GM23338 (cell line): Measurements from ENCODE around the gene EGF. TPM values are rescaled to one million over a fixed set of nuclear protein-coding genes. Genes with fewer than 3 reads are reported as not detected.

Experiments
- ATAC-seq: fragments of 200-7000 bp; cut with Tn5 transposase; 3 replicates; pipeline ENCODE4 v1.9.1; 2020
- DNase-seq: peaks from one replicate; pipeline ENCODE4 v3.0.0-alpha.2; 2015; ENCODE audit warnings: low spot score
- H2AFZ ChIP-seq: fragments of 200-600 bp; sonication (generic); 2 replicates; pipeline ENCODE4 v1.8.0; 2016; ENCODE audit warnings: antibody characterized with exemption, mild to moderate bottlenecking, moderate library complexity
- H3F3A ChIP-seq: fragments of 200-600 bp; sonication (generic); replicated peaks from 2 replicates; pipeline ENCODE4 v1.8.0; 2017; ENCODE audit warnings: antibody characterized with exemption, mixed run types, low read depth
- H3K27ac ChIP-seq: fragments of 200-600 bp; sonication (generic); 2 replicates; pipeline ENCODE4 v1.6.1; 2016; ENCODE audit warnings: low read depth
- H3K27me3 ChIP-seq: fragments of 200-600 bp; sonication (generic); 2 replicates; pipeline ENCODE4 v1.8.0; 2016; ENCODE audit warnings: mild to moderate bottlenecking, mixed run types, moderate library complexity; ENCODE audit not compliant: insufficient read depth
- H3K36me3 ChIP-seq: fragments of 200-600 bp; sonication (generic); 2 replicates; pipeline ENCODE4 v1.8.0; 2016; ENCODE audit warnings: mild to moderate bottlenecking; ENCODE audit not compliant: insufficient read depth
- H3K4me1 ChIP-seq: fragments of 200-600 bp; sonication (generic); 2 replicates; pipeline ENCODE4 v1.8.0; 2016; ENCODE audit warnings: mild to moderate bottlenecking, moderate library complexity; ENCODE audit not compliant: insufficient read depth
- H3K4me2 ChIP-seq: fragments of 200-600 bp; sonication (generic); 2 replicates; pipeline ENCODE4 v1.7.1; 2017; ENCODE audit warnings: mixed run types
- H3K4me3 ChIP-seq: fragments of 200-600 bp; sonication (generic); 2 replicates; pipeline ENCODE4 v1.6.1; 2016; ENCODE audit warnings: mixed run types
- H3K79me2 ChIP-seq: fragments of 200-600 bp; sonication (generic); replicated peaks from 2 replicates; pipeline ENCODE4 v1.8.0; 2017; ENCODE audit warnings: mild to moderate bottlenecking; ENCODE audit not compliant: insufficient read depth
- H3K9me2 ChIP-seq: fragments of 200-600 bp; sonication (generic); 2 replicates; pipeline ENCODE4 v1.8.0; 2017; ENCODE audit not compliant: insufficient read depth
- H4K20me1 ChIP-seq: fragments of 200-600 bp; sonication (generic); replicated peaks from 2 replicates; pipeline ENCODE4 v1.8.0; 2017; ENCODE audit warnings: mild to moderate bottlenecking; ENCODE audit not compliant: insufficient read depth
- H3K27ac Mint-ChIP-seq: 2 replicates; pipeline ENCODE4 v1.8.0; 2020; ENCODE audit warnings: inconsistent platforms, mild to moderate bottlenecking, moderate library complexity, mixed read lengths
- H3K27me3 Mint-ChIP-seq: 3 replicates; pipeline ENCODE4 v1.8.0; 2022; ENCODE audit warnings: low read depth, mild to moderate bottlenecking, moderate library complexity, mixed read lengths, inconsistent platforms; ENCODE audit not compliant: insufficient read depth, poor library complexity
- H3K36me3 Mint-ChIP-seq: 3 replicates; pipeline ENCODE4 v1.8.0; 2021; ENCODE audit warnings: low read depth, mild to moderate bottlenecking, inconsistent platforms, moderate library complexity, mixed read lengths
- H3K4me1 Mint-ChIP-seq: 3 replicates; pipeline ENCODE4 v1.8.0; 2020; ENCODE audit warnings: mild to moderate bottlenecking, inconsistent platforms, mixed read lengths
- H3K4me3 Mint-ChIP-seq: 3 replicates; pipeline ENCODE4 v1.8.0; 2021; ENCODE audit warnings: moderate library complexity, mild to moderate bottlenecking, inconsistent platforms, mixed read lengths
- H3K9me3 Mint-ChIP-seq: 3 replicates; pipeline ENCODE4 v1.8.0; 2020; ENCODE audit warnings: moderate library complexity, mild to moderate bottlenecking, inconsistent platforms, mixed read lengths
- CREB1 ChIP-seq: fragments of 250-450 bp; sonication (Bioruptor Pico); IDR thresholded peaks from 2 replicates; pipeline ENCODE4 v1.5.0; 2020; ENCODE audit warnings: low read depth, mild to moderate bottlenecking, moderate library complexity
- EZH2 ChIP-seq: fragments of 200-600 bp; sonication (generic); IDR thresholded peaks from one replicate; pipeline ENCODE4 v1.8.0; 2017; ENCODE audit warnings: antibody characterized with exemption, mild to moderate bottlenecking, low read depth; ENCODE audit not compliant: unreplicated experiment
- EZH2phosphoT487 ChIP-seq: fragments of 200-600 bp; sonication (generic); IDR thresholded peaks from one replicate; pipeline ENCODE4 v1.8.1; 2018; ENCODE audit warnings: antibody characterized with exemption; ENCODE audit not compliant: unreplicated experiment
- JUNB ChIP-seq: IDR thresholded peaks from one replicate; pipeline ENCODE4 v1.6.1; 2016; ENCODE audit warnings: antibody characterized with exemption; ENCODE audit not compliant: unreplicated experiment
- NANOG ChIP-seq: IDR thresholded peaks from 2 replicates; pipeline ENCODE4 v1.6.1; 2016; ENCODE audit warnings: antibody characterized with exemption, borderline replicate concordance
- POLR2AphosphoS5 ChIP-seq: IDR thresholded peaks from 2 replicates; pipeline ENCODE4 v1.6.1; 2016; ENCODE audit warnings: antibody characterized with exemption, low read depth
- REST ChIP-seq: IDR thresholded peaks from one replicate; pipeline ENCODE4 v1.6.1; 2018; ENCODE audit warnings: antibody characterized with exemption; ENCODE audit not compliant: unreplicated experiment
- STAT1 ChIP-seq: IDR thresholded peaks from one replicate; pipeline ENCODE4 v1.6.1; 2016; ENCODE audit warnings: antibody characterized with exemption; ENCODE audit not compliant: unreplicated experiment
- ZNF114 ChIP-seq: fragments of 250-450 bp; sonication (Bioruptor Pico); IDR thresholded peaks from 2 replicates; pipeline ENCODE4 v1.5.0; 2020; ENCODE audit warnings: mild to moderate bottlenecking, moderate library complexity
- ZNF331 ChIP-seq: fragments of 250-450 bp; sonication (Bioruptor Pico); IDR thresholded peaks from 2 replicates; pipeline ENCODE4 v1.5.0; 2020; ENCODE audit warnings: low read depth, mild to moderate bottlenecking, moderate library complexity
- polyA plus RNA-seq: library from polyadenylated mRNA; unstranded; fragments of >200 nt; fragmentation: Nextera tagmentation; extraction: Ambion mirVana; gene quantifications from 2 replicates; pipeline ENCODE4 v1.2.1, GENCODE V29; 2016
- total RNA-seq: library from RNA; depleted of rRNA; stranded (reverse); fragments of >200 nt; shearing (Covaris generic); gene quantifications from 2 replicates; pipeline ENCODE4 v1.2.3, GENCODE V29; 2014
- TF ChIP-seq, protein P1 (sequence below): fragments of 250-450 bp; sonication (Bioruptor Pico); IDR thresholded peaks from 2 replicates; pipeline ENCODE4 v1.5.0; 2020; ENCODE audit warnings: mild to moderate bottlenecking, moderate library complexity
- TF ChIP-seq, protein P2 (sequence below), 2 experiments: fragments of 200-600 bp in 1 of 2; sonication (generic) in 1 of 2; conservative IDR thresholded peaks; 2 replicates each; pipeline versions ENCODE4 v1.5.1 to v1.6.1; 2016 to 2017; ENCODE audit warnings: antibody characterized with exemption in 2 of 2, low read depth in 2 of 2, mild to moderate bottlenecking in 2 of 2, moderate library complexity in 1 of 2
- TF ChIP-seq, protein P3 (sequence below): IDR thresholded peaks from 2 replicates; pipeline ENCODE4 v1.6.1; 2016; ENCODE audit warnings: antibody characterized with exemption

Gene EGF
- total and polyA plus RNA-seq, 2 experiments from 2014 or later: 1.4 to 3.0 TPM

DNA sequence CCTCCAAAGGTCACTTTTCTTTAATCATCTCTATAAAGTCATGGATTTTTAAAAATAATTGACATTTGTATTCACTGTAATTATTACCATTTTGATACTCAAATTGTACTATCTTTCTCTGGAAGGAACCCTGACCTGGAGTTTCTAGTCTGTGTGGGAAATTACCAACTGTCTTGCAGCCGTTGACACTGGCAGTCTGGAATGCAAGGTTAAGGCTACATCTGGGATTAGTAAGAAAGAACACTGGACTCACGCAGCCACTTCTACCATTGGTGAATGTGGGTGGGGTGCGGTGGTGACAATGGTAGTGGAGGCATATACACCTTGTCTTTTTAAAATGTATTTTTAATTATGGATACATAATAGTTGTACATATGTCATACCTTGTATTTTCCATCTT is 40.9 kb downstream of the EGF start:
- Histone ChIP-seq H3K36me3 (no peaks in the 10 kb centered on the region), H3K9me2 (no peaks in the 10 kb centered on the region), H3K4me2 (no peak overlapping the region), H3K79me2 (no peaks in the 10 kb centered on the region), H3K27ac (no peak overlapping the region), H2AFZ (no peak overlapping the region), H3F3A (no peaks in the 10 kb centered on the region), H3K4me3 (no peak overlapping the region), H3K27me3 (no peaks in the 10 kb centered on the region), H4K20me1 (no peaks in the 10 kb centered on the region), H3K4me1 (peaks cover 10% of the 10 kb centered on the region)
- no peak for DNase-seq
- TF ChIP-seq NANOG (no peak), POLR2AphosphoS5 (no peak), REST (no peak), JUNB (no peak), ZNF114 (CRISPR knock-in tag) (no peak), EZH2phosphoT487 (no peak), EZH2 (no peak), ZNF331 (CRISPR knock-in tag) (no peak), STAT1 (no peak), CREB1 (CRISPR knock-in tag) (no peak)
- TF ChIP-seq, protein P1, sequence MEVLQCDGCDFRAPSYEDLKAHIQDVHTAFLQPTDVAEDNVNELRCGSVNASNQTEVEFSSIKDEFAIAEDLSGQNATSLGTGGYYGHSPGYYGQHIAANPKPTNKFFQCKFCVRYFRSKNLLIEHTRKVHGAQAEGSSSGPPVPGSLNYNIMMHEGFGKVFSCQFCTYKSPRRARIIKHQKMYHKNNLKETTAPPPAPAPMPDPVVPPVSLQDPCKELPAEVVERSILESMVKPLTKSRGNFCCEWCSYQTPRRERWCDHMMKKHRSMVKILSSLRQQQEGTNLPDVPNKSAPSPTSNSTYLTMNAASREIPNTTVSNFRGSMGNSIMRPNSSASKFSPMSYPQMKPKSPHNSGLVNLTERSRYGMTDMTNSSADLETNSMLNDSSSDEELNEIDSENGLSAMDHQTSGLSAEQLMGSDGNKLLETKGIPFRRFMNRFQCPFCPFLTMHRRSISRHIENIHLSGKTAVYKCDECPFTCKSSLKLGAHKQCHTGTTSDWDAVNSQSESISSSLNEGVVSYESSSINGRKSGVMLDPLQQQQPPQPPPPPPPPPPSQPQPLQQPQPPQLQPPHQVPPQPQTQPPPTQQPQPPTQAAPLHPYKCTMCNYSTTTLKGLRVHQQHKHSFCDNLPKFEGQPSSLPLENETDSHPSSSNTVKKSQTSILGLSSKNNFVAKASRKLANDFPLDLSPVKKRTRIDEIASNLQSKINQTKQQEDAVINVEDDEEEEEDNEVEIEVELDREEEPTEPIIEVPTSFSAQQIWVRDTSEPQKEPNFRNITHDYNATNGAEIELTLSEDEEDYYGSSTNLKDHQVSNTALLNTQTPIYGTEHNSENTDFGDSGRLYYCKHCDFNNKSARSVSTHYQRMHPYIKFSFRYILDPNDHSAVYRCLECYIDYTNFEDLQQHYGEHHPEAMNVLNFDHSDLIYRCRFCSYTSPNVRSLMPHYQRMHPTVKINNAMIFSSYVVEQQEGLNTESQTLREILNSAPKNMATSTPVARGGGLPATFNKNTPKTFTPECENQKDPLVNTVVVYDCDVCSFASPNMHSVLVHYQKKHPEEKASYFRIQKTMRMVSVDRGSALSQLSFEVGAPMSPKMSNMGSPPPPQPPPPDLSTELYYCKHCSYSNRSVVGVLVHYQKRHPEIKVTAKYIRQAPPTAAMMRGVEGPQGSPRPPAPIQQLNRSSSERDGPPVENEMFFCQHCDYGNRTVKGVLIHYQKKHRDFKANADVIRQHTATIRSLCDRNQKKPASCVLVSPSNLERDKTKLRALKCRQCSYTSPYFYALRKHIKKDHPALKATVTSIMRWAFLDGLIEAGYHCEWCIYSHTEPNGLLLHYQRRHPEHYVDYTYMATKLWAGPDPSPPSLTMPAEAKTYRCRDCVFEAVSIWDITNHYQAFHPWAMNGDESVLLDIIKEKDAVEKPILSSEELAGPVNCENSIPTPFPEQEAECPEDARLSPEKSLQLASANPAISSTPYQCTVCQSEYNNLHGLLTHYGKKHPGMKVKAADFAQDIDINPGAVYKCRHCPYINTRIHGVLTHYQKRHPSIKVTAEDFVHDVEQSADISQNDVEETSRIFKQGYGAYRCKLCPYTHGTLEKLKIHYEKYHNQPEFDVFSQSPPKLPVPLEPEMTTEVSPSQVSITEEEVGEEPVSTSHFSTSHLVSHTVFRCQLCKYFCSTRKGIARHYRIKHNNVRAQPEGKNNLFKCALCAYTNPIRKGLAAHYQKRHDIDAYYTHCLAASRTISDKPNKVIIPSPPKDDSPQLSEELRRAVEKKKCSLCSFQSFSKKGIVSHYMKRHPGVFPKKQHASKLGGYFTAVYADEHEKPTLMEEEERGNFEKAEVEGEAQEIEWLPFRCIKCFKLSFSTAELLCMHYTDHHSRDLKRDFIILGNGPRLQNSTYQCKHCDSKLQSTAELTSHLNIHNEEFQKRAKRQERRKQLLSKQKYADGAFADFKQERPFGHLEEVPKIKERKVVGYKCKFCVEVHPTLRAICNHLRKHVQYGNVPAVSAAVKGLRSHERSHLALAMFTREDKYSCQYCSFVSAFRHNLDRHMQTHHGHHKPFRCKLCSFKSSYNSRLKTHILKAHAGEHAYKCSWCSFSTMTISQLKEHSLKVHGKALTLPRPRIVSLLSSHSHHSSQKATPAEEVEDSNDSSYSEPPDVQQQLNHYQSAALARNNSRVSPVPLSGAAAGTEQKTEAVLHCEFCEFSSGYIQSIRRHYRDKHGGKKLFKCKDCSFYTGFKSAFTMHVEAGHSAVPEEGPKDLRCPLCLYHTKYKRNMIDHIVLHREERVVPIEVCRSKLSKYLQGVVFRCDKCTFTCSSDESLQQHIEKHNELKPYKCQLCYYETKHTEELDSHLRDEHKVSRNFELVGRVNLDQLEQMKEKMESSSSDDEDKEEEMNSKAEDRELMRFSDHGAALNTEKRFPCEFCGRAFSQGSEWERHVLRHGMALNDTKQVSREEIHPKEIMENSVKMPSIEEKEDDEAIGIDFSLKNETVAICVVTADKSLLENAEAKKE (CRISPR knock-in tag): no peak
- TF ChIP-seq, protein P2, sequence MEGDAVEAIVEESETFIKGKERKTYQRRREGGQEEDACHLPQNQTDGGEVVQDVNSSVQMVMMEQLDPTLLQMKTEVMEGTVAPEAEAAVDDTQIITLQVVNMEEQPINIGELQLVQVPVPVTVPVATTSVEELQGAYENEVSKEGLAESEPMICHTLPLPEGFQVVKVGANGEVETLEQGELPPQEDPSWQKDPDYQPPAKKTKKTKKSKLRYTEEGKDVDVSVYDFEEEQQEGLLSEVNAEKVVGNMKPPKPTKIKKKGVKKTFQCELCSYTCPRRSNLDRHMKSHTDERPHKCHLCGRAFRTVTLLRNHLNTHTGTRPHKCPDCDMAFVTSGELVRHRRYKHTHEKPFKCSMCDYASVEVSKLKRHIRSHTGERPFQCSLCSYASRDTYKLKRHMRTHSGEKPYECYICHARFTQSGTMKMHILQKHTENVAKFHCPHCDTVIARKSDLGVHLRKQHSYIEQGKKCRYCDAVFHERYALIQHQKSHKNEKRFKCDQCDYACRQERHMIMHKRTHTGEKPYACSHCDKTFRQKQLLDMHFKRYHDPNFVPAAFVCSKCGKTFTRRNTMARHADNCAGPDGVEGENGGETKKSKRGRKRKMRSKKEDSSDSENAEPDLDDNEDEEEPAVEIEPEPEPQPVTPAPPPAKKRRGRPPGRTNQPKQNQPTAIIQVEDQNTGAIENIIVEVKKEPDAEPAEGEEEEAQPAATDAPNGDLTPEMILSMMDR (conservative IDR thresholded peaks at IDR 0.05; ENCODE audit: low read depth in 2 of 2): no peak
- TF ChIP-seq, protein P3, sequence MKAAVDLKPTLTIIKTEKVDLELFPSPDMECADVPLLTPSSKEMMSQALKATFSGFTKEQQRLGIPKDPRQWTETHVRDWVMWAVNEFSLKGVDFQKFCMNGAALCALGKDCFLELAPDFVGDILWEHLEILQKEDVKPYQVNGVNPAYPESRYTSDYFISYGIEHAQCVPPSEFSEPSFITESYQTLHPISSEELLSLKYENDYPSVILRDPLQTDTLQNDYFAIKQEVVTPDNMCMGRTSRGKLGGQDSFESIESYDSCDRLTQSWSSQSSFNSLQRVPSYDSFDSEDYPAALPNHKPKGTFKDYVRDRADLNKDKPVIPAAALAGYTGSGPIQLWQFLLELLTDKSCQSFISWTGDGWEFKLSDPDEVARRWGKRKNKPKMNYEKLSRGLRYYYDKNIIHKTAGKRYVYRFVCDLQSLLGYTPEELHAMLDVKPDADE: no peak
- H3K4me1 Mint-ChIP-seq: peaks cover 7% of the 10 kb centered on the region
- H3K27ac Mint-ChIP-seq: no peak overlapping the region
- no peaks in the 10 kb centered on the region for H3K27me3 Mint-ChIP-seq
- no peaks in the 10 kb centered on the region for H3K36me3 Mint-ChIP-seq
- H3K9me3 Mint-ChIP-seq: no peaks in the 10 kb centered on the region
- no peak overlapping the region for H3K4me3 Mint-ChIP-seq
- no peak for ATAC-seq
